Naive thymus-derived CD8-positive, alpha-beta T cell (primary cell): ENCODE measurements around the gene RAB7A. TPM values are rescaled to one million over a fixed set of nuclear protein-coding genes. Genes with fewer than 3 reads are reported as not detected.
"Not testable (repeated sequence)": the region's sequence is repeated elsewhere in the genome, so short reads cannot be mapped to it uniquely, and the experiment has no call there.

Experiments used
- ATAC-seq, 2 donors: fragments of 150-1000 bp; cut with Tn5 transposase in 1 of 2; sonication (Bioruptor Pico), chemical (Tn5 transposase) in 1 of 2; 1 replicate in 1 of 2; 2 replicates in 1 of 2; pipeline ENCODE4 v1.10.0; 2021; ENCODE audit warnings: mild to moderate bottlenecking in 2 of 2, moderate library complexity in 2 of 2
- POLR2A ChIA-PET: fragments of 350-600 bp; sonication (Branson Sonifier 250); formaldehyde crosslinking; loops from one replicate; lab custom pipeline; 2021; ENCODE audit warnings: antibody characterized with exemption; lab: Charles Lee
- DNase-seq, 10 donors: peaks; one replicate each; pipeline versions ENCODE4 v3.0.0 to v3.0.0-alpha.2; 2020 to 2022
- H3K27ac Mint-ChIP-seq, 10 donors: one replicate each; pipeline ENCODE4 v1.8.0; 2020 to 2022; ENCODE audit warnings: mild to moderate bottlenecking in 10 of 10, mixed read lengths in 10 of 10, moderate library complexity in 4 of 10, inconsistent platforms in 1 of 10
- H3K27me3 Mint-ChIP-seq, 5 donors: one replicate each; pipeline ENCODE4 v1.8.0; 2021 to 2022; ENCODE audit warnings: mixed read lengths in 5 of 5
- H3K36me3 Mint-ChIP-seq, 3 donors: one replicate each; pipeline ENCODE4 v1.8.0; 2020 to 2022; ENCODE audit warnings: mixed read lengths in 3 of 3, mild to moderate bottlenecking in 2 of 3, inconsistent platforms in 1 of 3
- H3K4me1 Mint-ChIP-seq, 4 donors: one replicate each; pipeline ENCODE4 v1.8.0; 2021 to 2022; ENCODE audit warnings: mixed read lengths in 4 of 4
- H3K4me3 Mint-ChIP-seq, 10 donors: one replicate each; pipeline ENCODE4 v1.8.0; 2020 to 2022; ENCODE audit warnings: mild to moderate bottlenecking in 10 of 10, mixed read lengths in 10 of 10, moderate library complexity in 6 of 10, inconsistent platforms in 1 of 10
- H3K9me3 Mint-ChIP-seq, 9 donors: one replicate each; pipeline ENCODE4 v1.8.0; 2020 to 2022; ENCODE audit warnings: mixed read lengths in 9 of 9, mild to moderate bottlenecking in 3 of 9, inconsistent platforms in 1 of 9, moderate library complexity in 1 of 9
- polyA plus RNA-seq, 3 donors: library from polyadenylated mRNA; unstranded; fragments of 300-500 nt; fragmentation: Illumina TruSeq; gene quantifications; one replicate each; pipeline ENCODE4 v1.2.3, GENCODE V29; 2021
- total RNA-seq, 8 experiments: library from RNA in 2 of 8; stranded (reverse) in 2 of 8; gene quantifications; one replicate each; pipeline ENCODE4 v1.2.3 and lab custom pipeline; 2021 to 2026

The RAB7A gene
- total and polyA plus RNA-seq, 5 experiments from 2014 or later: 140 to 200 (median 177) TPM

DNA sequence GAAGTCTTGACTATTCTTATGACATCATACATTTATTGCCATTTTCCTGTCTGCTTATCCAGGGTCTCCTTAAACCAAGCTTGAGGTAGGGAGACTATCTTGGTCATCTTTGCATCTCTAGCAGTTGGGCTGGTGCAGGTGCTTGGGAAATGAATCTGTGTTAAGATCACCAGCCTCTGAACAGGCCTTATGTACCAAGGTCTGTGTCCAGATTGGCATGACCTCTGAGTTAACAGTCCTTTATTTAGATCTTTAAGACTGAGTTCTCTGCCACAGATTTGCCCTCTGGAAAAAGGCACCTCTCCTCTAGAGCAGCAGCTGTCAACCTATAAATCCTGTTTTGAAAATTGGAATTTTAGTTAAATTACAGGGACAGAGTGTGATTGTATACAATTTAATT lies 35.4 kb downstream of the RAB7A start:
- Mint-ChIP-seq H3K4me3 (no peak overlapping the region), H3K4me1 (peaks cover 34 to 86% (median 83%) of the 10 kb centered on the region in 4 donors), H3K36me3 (peaks cover 4 to 23% (median 18%) of the 10 kb centered on the region in 3 donors), H3K9me3 (peaks cover 0 to 5% (median 0%) of the 10 kb centered on the region in 9 donors), H3K27ac (peak overlapping the region in 8 of 10 donors; percentile 11 to 70 (median 48)), H3K27me3 (no peaks in the 10 kb centered on the region)
- POLR2A ChIA-PET: interaction anchor here (1.4 kb wide), 1 partner anchor 34 kb away, joined by 3 read pairs; no protein-coding TSS in a partner anchor
- DNase-seq: no peak
- no peak for ATAC-seq

DNA sequence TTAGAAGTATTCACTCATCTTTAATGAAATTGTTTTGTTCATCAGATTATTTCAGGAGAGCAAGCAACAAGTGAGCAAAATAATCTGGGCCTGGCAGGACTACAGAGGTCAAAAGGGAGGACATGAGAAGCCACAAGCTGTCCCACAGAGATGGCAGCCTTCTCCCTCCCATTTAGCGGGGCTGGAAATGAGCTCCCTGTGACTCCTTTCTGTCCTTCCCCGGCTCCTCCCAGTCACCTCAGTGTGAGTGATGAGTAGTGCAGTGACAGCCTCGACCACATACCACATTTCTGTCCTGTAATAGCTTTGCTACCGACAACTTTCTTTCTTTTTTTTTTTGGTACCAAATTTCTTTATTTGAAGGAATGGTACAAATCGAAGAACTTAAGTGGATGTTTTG lies 38.0 kb downstream of the RAB7A start:
- Mint-ChIP-seq H3K4me1 (peaks cover 38 to 94% (median 90%) of the 10 kb centered on the region in 4 donors), H3K27me3 (no peaks in the 10 kb centered on the region), H3K4me3 (peak overlapping the region in 1 of 10 donors; percentile 30), H3K9me3 (no peaks in the 10 kb centered on the region), H3K27ac (peak overlapping the region in 7 of 10 donors; percentile 11 to 86 (median 47)), H3K36me3 (peaks cover 4 to 20% (median 15%) of the 10 kb centered on the region in 3 donors)
- POLR2A ChIA-PET: interaction anchor here (1.0 kb wide), 1 partner anchor 12 kb away, joined by 3 read pairs; no protein-coding TSS in a partner anchor
- ATAC-seq (peak in 1 of 2 donors; percentile 41), DNase-seq (no peak)

DNA sequence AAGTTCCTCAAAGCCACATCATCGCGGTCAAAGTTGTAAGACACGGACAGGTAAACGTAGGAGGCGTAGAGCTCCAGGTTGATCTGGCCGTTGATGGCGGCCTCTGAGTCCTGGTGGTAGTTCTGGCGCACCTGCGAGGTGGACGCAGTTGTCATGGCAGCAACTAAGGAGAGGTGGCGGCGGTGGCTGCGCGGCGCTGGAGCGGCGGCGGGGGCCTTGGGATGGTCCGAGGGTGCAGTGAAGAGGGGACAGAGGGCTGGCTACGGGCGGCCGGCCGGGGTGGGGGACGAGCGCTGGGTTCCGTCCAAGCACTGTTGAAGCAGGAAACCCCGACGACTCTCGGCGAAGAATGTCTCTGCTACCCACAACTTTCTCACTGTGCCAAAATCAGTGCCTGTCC lies 38.9 kb downstream of the RAB7A start:
- peak overlapping the region in 1 of 10 donors; percentile 20 for H3K4me3 Mint-ChIP-seq
- POLR2A ChIA-PET: no interaction called here
- H3K27ac Mint-ChIP-seq: peak overlapping the region in 7 of 10 donors; percentile 5 to 81 (median 48)
- ATAC-seq (no peak), DNase-seq (no peak)
- H3K4me1 Mint-ChIP-seq: peaks cover 40 to 94% (median 90%) of the 10 kb centered on the region in 4 donors
- H3K9me3 Mint-ChIP-seq: no peaks in the 10 kb centered on the region
- H3K36me3 Mint-ChIP-seq: peaks cover 4 to 20% (median 15%) of the 10 kb centered on the region in 3 donors
- H3K27me3 Mint-ChIP-seq: no peaks in the 10 kb centered on the region

DNA sequence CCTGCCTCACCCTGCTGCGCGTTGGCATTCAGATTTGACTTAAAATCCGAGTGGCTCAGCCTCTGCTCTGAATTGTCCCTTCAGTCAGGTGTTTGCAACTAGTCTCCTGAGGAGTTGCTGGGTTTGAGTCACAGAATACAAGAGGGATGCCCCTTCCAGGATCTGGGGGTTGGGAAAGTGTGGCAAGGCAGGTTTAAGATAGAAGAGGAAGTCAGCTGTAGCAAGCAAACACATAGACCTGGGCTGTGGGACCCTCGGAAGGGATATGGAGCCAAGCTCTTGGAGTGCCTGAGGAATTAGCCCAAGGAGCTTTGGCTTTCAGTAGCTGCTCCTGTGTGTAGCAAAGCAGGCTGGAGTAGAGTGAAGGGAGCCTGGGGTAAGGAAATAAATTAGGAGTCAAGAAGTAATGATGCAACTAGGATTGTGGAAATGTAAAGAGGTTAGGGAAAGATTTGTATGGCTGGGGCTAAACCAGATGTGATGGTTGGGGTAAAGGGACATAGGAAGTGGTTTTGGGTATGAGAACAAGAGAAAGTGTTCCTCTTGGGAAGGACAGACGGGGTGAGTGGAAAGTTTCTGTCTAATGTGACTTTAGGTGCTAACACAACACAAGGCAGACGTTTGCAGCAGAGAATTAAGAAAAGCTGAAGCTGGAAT lies 41.2 kb downstream of the RAB7A start:
- H3K4me3 Mint-ChIP-seq: peak overlapping the region in 9 of 10 donors; percentile 2 to 72 (median 26)
- no peak for ATAC-seq

DNA sequence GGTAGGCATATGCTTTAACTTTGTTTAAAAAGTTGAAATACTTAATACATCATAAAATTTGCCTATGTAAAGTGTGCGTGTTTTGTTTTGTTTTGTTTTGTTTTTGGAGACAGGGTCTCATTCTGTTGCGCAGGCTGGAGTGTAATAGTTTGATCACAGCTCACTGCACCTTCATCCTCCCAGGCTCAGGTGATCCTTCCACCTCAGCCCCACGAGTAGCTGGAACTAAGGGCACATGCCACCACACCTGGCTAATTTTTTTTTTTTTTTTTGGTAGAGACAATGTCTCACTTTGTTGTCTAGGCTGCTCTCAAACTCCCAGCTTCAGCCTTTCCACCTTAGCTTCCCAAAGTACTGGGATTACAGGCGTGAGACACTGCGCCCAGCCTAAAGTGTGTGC lies 42.5 kb downstream of the RAB7A start:
- ATAC-seq (peak in 1 of 2 donors; percentile 28), DNase-seq (no peak)
- no peaks in the 10 kb centered on the region for H3K9me3 Mint-ChIP-seq
- POLR2A ChIA-PET: no interaction called here
- H3K27ac Mint-ChIP-seq: peak overlapping the region in 7 of 10 donors; percentile 9 to 81 (median 53)
- H3K36me3 Mint-ChIP-seq: peaks cover 9 to 28% (median 27%) of the 10 kb centered on the region in 3 donors
- H3K4me3 Mint-ChIP-seq: peak overlapping the region in 8 of 10 donors; percentile 1 to 40 (median 14)
- no peaks in the 10 kb centered on the region for H3K27me3 Mint-ChIP-seq
- peaks cover 38 to 84% (median 78%) of the 10 kb centered on the region in 4 donors for H3K4me1 Mint-ChIP-seq

More for the DNA sequence above, 41.2 kb downstream of the RAB7A start:
- no peak for DNase-seq
- Mint-ChIP-seq H3K27me3 (no peaks in the 10 kb centered on the region), H3K27ac (peak overlapping the region in 9 of 10 donors; percentile 5 to 78 (median 46)), H3K9me3 (no peaks in the 10 kb centered on the region), H3K4me1 (peaks cover 37 to 90% (median 85%) of the 10 kb centered on the region in 4 donors), H3K36me3 (peaks cover 9 to 22% (median 21%) of the 10 kb centered on the region in 3 donors)
- POLR2A ChIA-PET: interaction anchor here (0.6 to 0.8 kb wide), 2 partner anchors 22 kb away, joined by 3 to 6 read pairs; no protein-coding TSS in a partner anchor

DNA sequence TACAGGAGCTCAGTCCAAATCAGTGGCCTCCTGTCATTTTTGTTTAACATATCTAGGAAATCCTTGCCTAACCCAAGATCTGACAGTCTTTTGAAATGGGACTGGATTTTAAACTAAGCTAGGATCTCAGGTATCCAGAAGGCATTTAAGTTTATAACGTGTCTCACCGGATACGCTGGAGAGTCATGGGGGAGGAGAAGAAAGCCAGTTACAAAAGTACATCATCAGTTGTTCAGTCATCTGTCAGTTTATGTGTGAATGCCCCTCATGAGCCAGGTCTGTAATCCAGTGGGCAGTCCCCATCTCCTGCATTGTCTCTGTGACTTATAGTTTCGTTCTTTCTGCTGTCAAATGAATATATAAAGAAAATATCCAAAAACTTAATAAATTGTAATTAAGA lies 44.4 kb downstream of the RAB7A start:
- Mint-ChIP-seq H3K4me1 (peaks cover 39 to 79% (median 74%) of the 10 kb centered on the region in 4 donors), H3K4me3 (peak overlapping the region in 2 of 10 donors; percentile 27 to 30), H3K9me3 (no peaks in the 10 kb centered on the region), H3K27me3 (no peaks in the 10 kb centered on the region), H3K36me3 (peaks cover 5 to 19% (median 18%) of the 10 kb centered on the region in 3 donors), H3K27ac (peak overlapping the region in 7 of 10 donors; percentile 18 to 62 (median 45))
- DNase-seq (no peak), ATAC-seq (no peak)
- POLR2A ChIA-PET: interaction anchor here (1.2 kb wide), 1 partner anchor 90 kb away, joined by 3 read pairs; no protein-coding TSS in a partner anchor

DNA sequence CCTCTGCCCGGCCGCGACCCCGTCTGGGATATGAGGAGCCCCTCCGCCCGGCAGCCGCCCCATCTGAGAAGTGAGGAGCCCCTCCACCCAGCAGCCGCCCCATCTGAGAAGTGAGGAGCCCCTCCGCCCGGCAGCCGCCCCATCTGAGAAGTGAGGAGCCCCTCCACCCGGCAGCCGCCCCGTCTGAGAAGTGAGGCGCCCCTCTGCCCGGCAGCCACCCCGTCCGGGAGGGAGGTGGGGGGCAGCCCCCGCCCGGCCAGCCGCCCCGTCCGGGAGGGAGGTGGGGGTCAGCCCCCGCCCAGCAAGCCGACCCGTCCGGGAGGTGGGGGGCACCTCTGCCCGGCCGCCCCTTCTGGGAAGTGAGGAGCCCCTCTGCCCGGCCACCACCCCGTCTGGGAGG lies 47.2 kb downstream of the RAB7A start:
- Mint-ChIP-seq H3K4me1 (peaks cover 34 to 79% (median 70%) of the 10 kb centered on the region in 4 donors), H3K36me3 (peaks cover 5 to 22% (median 16%) of the 10 kb centered on the region in 3 donors)
- POLR2A ChIA-PET, H3K9me3 Mint-ChIP-seq, H3K4me3 Mint-ChIP-seq, H3K27ac Mint-ChIP-seq, H3K27me3 Mint-ChIP-seq, DNase-seq, ATAC-seq: not testable (repeated sequence)

DNA sequence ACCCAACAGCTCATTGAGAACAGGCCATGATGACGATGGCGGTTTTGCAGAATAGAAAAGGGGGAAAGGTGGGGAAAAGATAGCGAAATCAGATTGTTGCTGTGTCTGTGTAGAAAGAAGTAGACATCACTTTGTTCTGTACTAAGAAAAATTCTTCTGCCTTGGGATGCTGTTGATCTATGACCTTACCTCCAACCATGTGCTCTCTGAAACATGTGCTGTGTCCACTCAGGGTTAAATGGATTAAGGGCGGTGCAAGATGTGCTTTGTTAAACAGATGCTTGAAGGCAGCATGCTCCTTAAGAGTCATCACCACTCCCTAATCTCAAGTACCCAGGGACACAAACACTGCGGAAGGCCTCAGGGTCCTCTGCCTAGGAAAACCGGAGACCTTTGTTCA lies 47.6 kb downstream of the RAB7A start:
- Mint-ChIP-seq H3K36me3 (peaks cover 5 to 22% (median 16%) of the 10 kb centered on the region in 3 donors), H3K4me1 (peaks cover 36 to 79% (median 70%) of the 10 kb centered on the region in 4 donors)
- DNase-seq, H3K9me3 Mint-ChIP-seq, H3K27ac Mint-ChIP-seq, ATAC-seq, H3K27me3 Mint-ChIP-seq, H3K4me3 Mint-ChIP-seq, POLR2A ChIA-PET: not testable (repeated sequence)

DNA sequence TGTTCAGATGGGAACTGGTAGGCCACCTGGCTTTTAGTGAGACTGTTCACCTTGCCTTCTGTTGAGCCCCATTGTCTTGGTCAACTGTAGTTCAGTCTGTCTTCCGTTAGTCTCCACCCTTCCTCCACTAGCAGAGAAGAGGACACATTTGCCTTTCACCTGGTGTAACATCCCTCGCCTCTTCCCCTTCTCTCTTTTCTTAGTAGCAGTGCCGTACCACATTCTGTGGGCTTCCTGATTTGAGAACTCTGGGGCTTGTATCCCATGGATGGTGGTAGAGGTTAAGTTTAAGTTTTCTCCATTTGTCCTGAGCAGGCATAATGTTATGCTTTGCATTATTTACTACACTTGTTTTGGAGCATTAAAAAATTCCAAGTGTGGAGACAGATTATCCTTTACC lies 49.3 kb downstream of the RAB7A start:
- ATAC-seq (no peak), DNase-seq (no peak)
- peak overlapping the region in 1 of 10 donors; percentile 16 for H3K4me3 Mint-ChIP-seq
- H3K9me3 Mint-ChIP-seq: no peaks in the 10 kb centered on the region
- H3K36me3 Mint-ChIP-seq: peaks cover 5 to 22% (median 16%) of the 10 kb centered on the region in 3 donors
- POLR2A ChIA-PET: no interaction called here
- H3K27me3 Mint-ChIP-seq: no peaks in the 10 kb centered on the region
- peaks cover 37 to 80% (median 72%) of the 10 kb centered on the region in 4 donors for H3K4me1 Mint-ChIP-seq
- H3K27ac Mint-ChIP-seq: peak overlapping the region in 8 of 10 donors; percentile 7 to 65 (median 44)

DNA sequence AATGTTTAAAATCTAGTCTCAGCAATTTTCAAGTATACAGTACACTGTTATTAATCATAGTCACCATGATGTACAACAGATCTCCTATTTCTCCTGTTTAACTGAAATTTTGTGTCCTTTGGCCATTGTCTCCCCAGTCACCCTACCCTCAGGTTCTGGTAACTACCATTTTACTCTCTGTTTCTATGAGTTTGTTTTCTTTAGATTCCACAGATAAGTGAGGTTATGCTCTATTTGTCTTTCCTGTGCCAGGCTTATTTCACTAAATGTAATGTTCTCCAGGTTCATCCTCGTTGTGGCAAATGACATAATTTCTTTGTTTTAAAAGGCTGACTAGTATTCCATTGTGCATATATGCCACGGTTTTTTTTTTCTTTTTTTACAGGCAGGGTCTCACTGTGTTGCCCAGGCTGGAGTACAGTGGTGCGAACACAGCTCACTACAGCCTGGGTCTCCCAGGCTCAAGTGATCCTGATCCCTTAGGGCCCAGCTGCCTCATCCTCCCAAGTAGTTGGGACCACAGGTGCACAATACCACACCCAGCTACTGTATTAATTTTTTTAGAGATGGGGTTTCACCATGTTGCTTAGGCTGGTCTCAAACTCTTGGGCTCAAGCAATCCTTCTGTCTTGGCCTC lies 50.0 kb downstream of the RAB7A start:
- peak overlapping the region in 1 of 10 donors; percentile 51 for H3K4me3 Mint-ChIP-seq
- ATAC-seq: no peak
- H3K4me1 Mint-ChIP-seq: peaks cover 41 to 80% (median 75%) of the 10 kb centered on the region in 4 donors
- peak overlapping the region in 6 of 10 donors; percentile 1 to 65 (median 35) for H3K27ac Mint-ChIP-seq
- peaks cover 5 to 22% (median 16%) of the 10 kb centered on the region in 3 donors for H3K36me3 Mint-ChIP-seq
- no peaks in the 10 kb centered on the region for H3K27me3 Mint-ChIP-seq
- DNase-seq: no peak
- POLR2A ChIA-PET: no interaction called here
- H3K9me3 Mint-ChIP-seq: no peaks in the 10 kb centered on the region

DNA sequence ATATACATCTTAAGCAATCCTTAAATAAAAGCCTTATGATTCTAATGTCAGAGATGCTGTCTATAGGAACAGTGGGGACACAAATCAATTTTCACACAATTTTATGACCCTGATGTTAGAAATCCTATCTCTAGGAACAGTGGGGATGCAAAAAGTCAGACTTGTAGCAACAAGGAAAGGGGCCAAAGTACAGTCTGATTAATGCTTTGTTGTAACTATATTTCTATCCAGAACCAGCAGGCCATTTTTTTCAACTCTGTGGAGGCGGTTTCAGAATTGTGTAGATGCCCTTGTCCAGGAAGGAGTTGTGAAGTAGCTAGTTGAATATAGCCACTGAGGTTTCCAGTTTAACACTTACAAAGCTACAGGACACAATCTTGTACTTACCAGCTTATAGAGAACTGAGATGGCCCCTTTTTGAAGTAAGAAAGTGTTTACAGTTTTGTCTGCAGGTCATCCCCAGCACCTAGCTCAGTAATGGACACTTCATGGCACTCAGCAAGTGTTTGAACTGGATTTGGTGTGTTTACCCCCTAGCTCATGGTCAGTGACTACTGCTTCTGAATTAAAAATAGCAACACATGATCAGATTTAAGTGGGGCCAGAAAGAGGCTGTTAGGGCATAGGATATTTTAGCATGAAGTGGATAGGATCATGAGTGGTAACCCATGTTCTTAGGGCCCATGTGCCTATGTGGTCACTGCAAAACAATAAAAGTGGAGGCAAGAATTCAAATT lies 54.3 kb downstream of the RAB7A start:
- peaks cover 0 to 11% (median 0%) of the 10 kb centered on the region in 3 donors for H3K36me3 Mint-ChIP-seq
- H3K9me3 Mint-ChIP-seq: no peaks in the 10 kb centered on the region
- peaks cover 43 to 94% (median 88%) of the 10 kb centered on the region in 4 donors for H3K4me1 Mint-ChIP-seq
- H3K4me3 Mint-ChIP-seq: no peak overlapping the region
- POLR2A ChIA-PET: interaction anchor here (0.5 to 1.4 kb wide), 2 partner anchors 8 to 92 kb away, joined by 3 read pairs; no protein-coding TSS in a partner anchor
- DNase-seq: no peak
- no peaks in the 10 kb centered on the region for H3K27me3 Mint-ChIP-seq
- H3K27ac Mint-ChIP-seq: peak overlapping the region; percentile 9 to 88 (median 60)
- no peak for ATAC-seq

DNA sequence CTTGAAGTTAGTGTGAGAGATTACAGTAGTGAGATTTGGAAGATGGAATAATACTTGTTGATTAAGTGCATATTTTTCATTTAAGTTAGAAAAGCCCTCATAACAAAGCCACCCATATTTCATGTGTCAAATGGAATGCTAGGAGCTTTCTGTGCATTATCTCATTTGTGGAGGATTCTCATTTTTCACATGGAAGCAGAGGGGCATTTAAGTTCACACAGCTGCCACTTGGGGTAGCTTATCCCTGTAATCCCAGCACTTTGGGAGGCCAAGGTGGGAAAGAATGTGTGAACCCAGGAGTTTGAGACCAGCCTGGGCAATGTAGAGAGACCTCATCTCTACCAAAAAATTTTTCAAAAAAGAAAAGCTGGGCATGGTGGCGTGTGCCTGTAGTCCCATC lies 55.2 kb downstream of the RAB7A start:
- H3K27ac Mint-ChIP-seq: peak overlapping the region in 9 of 10 donors; percentile 22 to 89 (median 44)
- peaks cover 0 to 7% (median 1%) of the 10 kb centered on the region in 3 donors for H3K36me3 Mint-ChIP-seq
- ATAC-seq (no peak), DNase-seq (no peak)
- peaks cover 42 to 94% (median 88%) of the 10 kb centered on the region in 4 donors for H3K4me1 Mint-ChIP-seq
- no peak overlapping the region for H3K4me3 Mint-ChIP-seq
- H3K27me3 Mint-ChIP-seq: no peaks in the 10 kb centered on the region
- POLR2A ChIA-PET: interaction anchor here (1.0 kb wide), 1 partner anchor 66 kb away, joined by 3 read pairs; no protein-coding TSS in a partner anchor
- H3K9me3 Mint-ChIP-seq: no peaks in the 10 kb centered on the region
